PC-9 (cell line): ENCODE measurements around the gene MYO1C.

ENCODE experiments used
- CTCF ChIP-seq: fragments of 200-600 bp; sonication (generic); conservative IDR thresholded peaks from 2 replicates; pipeline ENCODE4 v1.6.1; 2017; ENCODE audit warnings: mixed run types, antibody characterized with exemption, mild to moderate bottlenecking, moderate library complexity
- EZH2 ChIP-seq: fragments of 200-600 bp; sonication (generic); IDR thresholded peaks from 2 replicates; pipeline ENCODE4 v1.8.0; 2017; ENCODE audit warnings: antibody characterized with exemption, low read depth

DNA sequence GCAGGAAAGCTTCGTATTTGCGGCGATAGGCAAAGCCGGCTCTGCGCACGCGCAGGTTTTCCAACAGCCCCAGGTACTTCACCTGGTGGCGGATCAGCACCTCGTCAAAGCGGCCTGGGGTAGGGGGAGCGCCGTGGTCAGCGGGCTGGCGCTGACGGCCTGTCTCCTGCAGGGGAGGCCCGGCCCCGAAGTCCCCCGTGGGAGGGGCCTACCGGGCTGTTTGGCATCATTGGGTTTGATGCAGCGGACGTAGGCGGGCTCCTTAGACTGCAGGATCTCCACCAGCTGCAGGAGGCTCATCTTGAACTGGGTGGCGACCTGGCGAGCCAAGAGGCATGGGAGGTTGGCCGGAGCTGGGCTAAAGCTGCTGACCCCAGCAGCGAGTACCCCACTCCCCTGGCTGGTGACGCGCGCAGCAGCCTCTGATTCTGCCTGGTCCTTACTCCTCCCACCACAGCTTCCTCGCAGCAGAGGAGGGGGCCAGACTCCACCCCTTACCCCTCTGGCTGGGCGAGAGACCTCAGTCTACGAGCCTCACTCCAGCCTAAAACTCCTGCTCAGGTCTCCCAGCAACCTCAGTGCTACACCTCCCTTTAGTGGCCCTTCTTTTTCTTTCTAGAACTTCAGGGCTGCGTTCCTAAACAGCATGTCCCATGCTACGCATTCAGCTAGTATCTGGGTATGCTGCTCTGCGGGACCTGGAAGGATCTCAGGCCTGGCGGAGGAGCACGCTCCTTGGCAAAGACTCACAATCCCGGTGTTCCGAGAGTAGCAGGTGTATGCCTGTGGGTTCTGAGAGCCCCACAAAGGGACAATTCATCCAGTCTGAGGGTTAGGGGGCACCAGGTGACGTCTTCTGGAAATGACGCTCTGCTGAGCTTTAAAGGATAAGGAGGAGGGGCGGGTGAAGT is 20.3 kb downstream of the MYO1C start:
- TF ChIP-seq EZH2: no peak
- TF ChIP-seq CTCF: no peak
